K562 (cell line): ENCODE data around the gene MYO9A. TPM values are rescaled to one million over a fixed set of nuclear protein-coding genes. Genes with fewer than 3 reads are reported as not detected.

Experiments
- ATAC-seq: fragments of 200-7000 bp; cut with Tn5 transposase; 3 replicates; pipeline ENCODE4 v1.9.1; 2020; ENCODE audit warnings: moderate library complexity
- BruUV-seq: library from RNA; stranded (reverse); fragments of 400-500 nt; replicated peaks from 2 replicates; lab custom pipeline; 2021; lab: Mats Ljungman, UMichigan
- CTCF ChIA-PET: fragments of 300-600 bp; formaldehyde crosslinking; extraction: SDS; loops from one replicate; lab custom pipeline; 2021; ENCODE audit warnings: low intra/inter-chr PET ratio; lab: Yijun Ruan, JAX
- POLR2A ChIA-PET: fragments of 300-600, 350-650 bp; sonication (Branson Sonifier 250); formaldehyde crosslinking; extraction: SDS; loops from one replicate; lab custom pipeline; 2021; ENCODE audit warnings: antibody characterized with exemption, inconsistent platforms; lab: Yijun Ruan, JAX
- DNase-seq, 4 experiments: peaks; one replicate each; pipeline versions ENCODE4 v3.0.0 to v3.0.0-alpha.2; 2011 to 2018; ENCODE audit warnings: low spot score in 3 of 4, mixed read lengths in 3 of 4; ENCODE audit errors: extremely low read depth in 1 of 4
- FAIRE-seq: peaks from 2 replicates; lab custom pipeline; 2011; peaks lifted over from hg19 to GRCh38; lab: Jason Lieb, UNC
- H2AFZ ChIP-seq: 2 replicates; pipeline ENCODE4 v1.6.0; 2011; ENCODE audit warnings: low read depth, low read length, control low read depth, inconsistent platforms
- H3K27ac ChIP-seq: fragments of 200-600 bp; 3 replicates; pipeline ENCODE4 v1.8.0; 2011; ENCODE audit warnings: low read depth, mild to moderate bottlenecking, control low read depth, inconsistent platforms, low read length, moderate library complexity, mixed read lengths; ENCODE audit errors: extremely low read depth
- H3K27me3 ChIP-seq, 2 experiments: fragments of 300-600 bp in 1 of 2; 2 replicates in 1 of 2; 3 replicates in 1 of 2; pipeline versions ENCODE4 v1.6.0 to v1.8.0; 2011; ENCODE audit warnings: inconsistent platforms in 2 of 2, low read length in 2 of 2, mild to moderate bottlenecking in 1 of 2, mixed read lengths in 1 of 2, moderate library complexity in 1 of 2; ENCODE audit not compliant: control insufficient read depth in 2 of 2, insufficient read depth in 2 of 2
- H3K36me3 ChIP-seq: fragments of 300-600 bp; 3 replicates; pipeline ENCODE4 v1.8.0; 2011; ENCODE audit warnings: mild to moderate bottlenecking, low read length, inconsistent platforms; ENCODE audit not compliant: control insufficient read depth, insufficient read depth
- H3K4me1 ChIP-seq, 2 experiments: fragments of 200-600 bp in 1 of 2; replicated peaks in 1 of 2; 2 replicates in 1 of 2; 3 replicates in 1 of 2; pipeline versions ENCODE4 v1.5.1 to v1.8.0; 2011; ENCODE audit warnings: inconsistent platforms in 2 of 2, low read length in 2 of 2, mild to moderate bottlenecking in 1 of 2, mixed read lengths in 1 of 2, moderate library complexity in 1 of 2; ENCODE audit not compliant: control insufficient read depth in 2 of 2, insufficient read depth in 2 of 2
- H3K4me2 ChIP-seq: 2 replicates; pipeline ENCODE4 v1.6.1; 2011; ENCODE audit warnings: low read length, control low read depth, inconsistent platforms, mixed read lengths; ENCODE audit not compliant: insufficient read depth
- H3K4me3 ChIP-seq: fragments of 200-600 bp; sonication (generic), shearing (Covaris generic); 2 replicates; pipeline ENCODE4 v1.5.1; 2016; ENCODE audit warnings: control low read depth, inconsistent platforms
- H3K79me2 ChIP-seq: fragments of 200-600 bp; 3 replicates; pipeline ENCODE4 v1.8.0; 2011; ENCODE audit warnings: low read length, inconsistent platforms; ENCODE audit not compliant: control insufficient read depth, insufficient read depth
- H3K9ac ChIP-seq, 2 experiments: 2 replicates each; pipeline versions ENCODE4 v1.6.0 to v1.6.1; 2011; ENCODE audit warnings: low read depth in 2 of 2, low read length in 2 of 2, control low read depth in 1 of 2, inconsistent platforms in 1 of 2, mild to moderate bottlenecking in 1 of 2, mixed read lengths in 1 of 2; ENCODE audit not compliant: insufficient read depth in 1 of 2
- H3K9me1 ChIP-seq: one replicate; pipeline ENCODE4 v1.6.0; 2011; ENCODE audit warnings: inconsistent platforms, mild to moderate bottlenecking, low read length, moderate library complexity; ENCODE audit not compliant: control insufficient read depth, insufficient read depth
- H3K9me3 ChIP-seq: replicated peaks from 2 replicates; pipeline ENCODE4 v1.5.1; 2011; ENCODE audit warnings: low read depth, low read length, inconsistent platforms; ENCODE audit not compliant: control insufficient read depth, insufficient read depth
- H4K20me1 ChIP-seq: replicated peaks from 2 replicates; pipeline ENCODE4 v1.6.1; 2011; ENCODE audit warnings: low read length, inconsistent platforms, mixed read lengths; ENCODE audit not compliant: control insufficient read depth, insufficient read depth
- HDGF ChIP-seq: fragments of 450-650 bp; IDR thresholded peaks from 2 replicates; pipeline ENCODE4 v1.6.1; 2016
- PRMT5 ChIP-seq: sonication (generic); formaldehyde crosslinking; IDR thresholded peaks from 2 replicates; pipeline ENCODE4 v1.5.0; 2020; ENCODE audit warnings: missing genetic modification reagents
- SNRNP70 ChIP-seq: fragments of 200-400 bp; formaldehyde crosslinking; optimal IDR thresholded peaks from 2 replicates; pipeline ENCODE3; 2017; ENCODE audit warnings: low read depth, low read length
- ZNF75A ChIP-seq: fragments of 450-650 bp; formaldehyde crosslinking; IDR thresholded peaks from 2 replicates; pipeline ENCODE4 v1.4.0; 2020; ENCODE audit warnings: mild to moderate bottlenecking
- WGBS: fragments of 100-300 bp; shearing (Covaris generic); methylation state at CpG from one replicate; pipeline ENCODE4 v1.1.6; 2016; ENCODE audit warnings: low coverage, mixed read lengths; ENCODE audit not compliant: insufficient coverage; ENCODE audit errors: missing lambda C conversion rate; 5-methylcytosine and 5-hydroxymethylcytosine counted together
- in situ Hi-C: fragments of 300-500 bp; cut with MboI; formaldehyde crosslinking; loops from 4 replicates; pipeline ENCODE4 v1.15.0; 2018; ENCODE audit warnings: inconsistent platforms, mixed read lengths
- intact Hi-C: fragments of 100-400 bp; cut with micrococcal nuclease; formaldehyde crosslinking; loops from 2 replicates; pipeline ENCODE4 v1.14.2; 2022
- polyA plus RNA-seq, 8 experiments: library from polyadenylated mRNA; depleted of rRNA in 4 of 8; stranded (reverse) in 5 of 8; unstranded in 3 of 8; fragments of >200 nt; fragmentation: Nextera tagmentation in 2 of 8; fragmentation: Illumina TruSeq in 1 of 8; extraction: Ambion mirVana in 2 of 8; extraction: Trizol in 1 of 8; gene quantifications; 2 replicates each; pipeline versions ENCODE4 v1.2.1 to v1.2.3, GENCODE V29; 2011 to 2014; ENCODE audit warnings: inconsistent platforms in 1 of 8, missing spikeins in 1 of 8
- total RNA-seq, 7 experiments: library from RNA; depleted of rRNA in 6 of 7; stranded (reverse); fragments of >200 nt in 6 of 7; fragmentation: Illumina TruSeq in 2 of 7; extraction: Trizol in 2 of 7; gene quantifications; 2 replicates each; pipeline versions ENCODE4 v1.2.1 to v1.2.3, GENCODE V29; 2011 to 2021; ENCODE audit warnings: low replicate concordance in 1 of 7
- TF ChIP-seq, protein P1 (sequence below): sonication (generic); formaldehyde crosslinking; IDR thresholded peaks from 2 replicates; pipeline ENCODE4 v1.8.1; 2023; ENCODE audit warnings: missing genetic modification reagents, mild to moderate bottlenecking, borderline replicate concordance
- TF ChIP-seq, protein P2 (sequence below): fragments of 200-800 bp; sonication (Bioruptor generic); IDR thresholded peaks from 2 replicates; pipeline ENCODE4 v1.6.1; 2017; ENCODE audit warnings: missing genetic modification characterization, missing compliant biosample characterization
- TF ChIP-seq, protein P3 (sequence below): fragments of 450-650 bp; IDR thresholded peaks from 2 replicates; pipeline ENCODE4 v1.6.1; 2017; ENCODE audit warnings: antibody characterized with exemption, mild to moderate bottlenecking

Gene MYO9A
- total and polyA plus RNA-seq, 9 of the 15 experiments (the other 6 are each of a cell fraction or from before 2014, with no cell fraction given), result 1.9 to 15.4 (median 5.8) TPM

DNA sequence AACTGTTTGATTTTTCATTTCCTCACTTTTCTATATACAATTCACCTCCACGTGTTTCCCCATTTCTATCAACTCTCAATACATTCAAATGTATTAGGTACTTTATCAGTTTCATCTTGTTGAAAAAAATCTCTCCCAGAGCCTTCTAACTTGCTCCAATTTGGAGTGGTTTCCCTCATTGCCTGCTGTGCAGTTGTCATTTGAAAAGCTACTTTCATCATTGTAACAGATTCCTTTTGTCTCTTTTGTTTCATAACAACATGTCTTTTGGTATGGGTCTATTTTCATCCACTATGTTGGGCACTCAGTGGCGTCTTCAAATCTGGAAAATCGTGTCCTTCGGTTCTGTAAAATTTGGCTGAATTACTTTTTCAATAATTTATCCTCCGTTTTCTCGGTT, 232.6 kb downstream of the MYO9A start:
- no peak overlapping the region for H3K9ac ChIP-seq
- TF ChIP-seq PRMT5 (CRISPR knock-in tag) (no peak), SNRNP70 (no peak), ZNF75A (CRISPR knock-in tag) (no peak), HDGF (no peak)
- TF ChIP-seq, protein P1, sequence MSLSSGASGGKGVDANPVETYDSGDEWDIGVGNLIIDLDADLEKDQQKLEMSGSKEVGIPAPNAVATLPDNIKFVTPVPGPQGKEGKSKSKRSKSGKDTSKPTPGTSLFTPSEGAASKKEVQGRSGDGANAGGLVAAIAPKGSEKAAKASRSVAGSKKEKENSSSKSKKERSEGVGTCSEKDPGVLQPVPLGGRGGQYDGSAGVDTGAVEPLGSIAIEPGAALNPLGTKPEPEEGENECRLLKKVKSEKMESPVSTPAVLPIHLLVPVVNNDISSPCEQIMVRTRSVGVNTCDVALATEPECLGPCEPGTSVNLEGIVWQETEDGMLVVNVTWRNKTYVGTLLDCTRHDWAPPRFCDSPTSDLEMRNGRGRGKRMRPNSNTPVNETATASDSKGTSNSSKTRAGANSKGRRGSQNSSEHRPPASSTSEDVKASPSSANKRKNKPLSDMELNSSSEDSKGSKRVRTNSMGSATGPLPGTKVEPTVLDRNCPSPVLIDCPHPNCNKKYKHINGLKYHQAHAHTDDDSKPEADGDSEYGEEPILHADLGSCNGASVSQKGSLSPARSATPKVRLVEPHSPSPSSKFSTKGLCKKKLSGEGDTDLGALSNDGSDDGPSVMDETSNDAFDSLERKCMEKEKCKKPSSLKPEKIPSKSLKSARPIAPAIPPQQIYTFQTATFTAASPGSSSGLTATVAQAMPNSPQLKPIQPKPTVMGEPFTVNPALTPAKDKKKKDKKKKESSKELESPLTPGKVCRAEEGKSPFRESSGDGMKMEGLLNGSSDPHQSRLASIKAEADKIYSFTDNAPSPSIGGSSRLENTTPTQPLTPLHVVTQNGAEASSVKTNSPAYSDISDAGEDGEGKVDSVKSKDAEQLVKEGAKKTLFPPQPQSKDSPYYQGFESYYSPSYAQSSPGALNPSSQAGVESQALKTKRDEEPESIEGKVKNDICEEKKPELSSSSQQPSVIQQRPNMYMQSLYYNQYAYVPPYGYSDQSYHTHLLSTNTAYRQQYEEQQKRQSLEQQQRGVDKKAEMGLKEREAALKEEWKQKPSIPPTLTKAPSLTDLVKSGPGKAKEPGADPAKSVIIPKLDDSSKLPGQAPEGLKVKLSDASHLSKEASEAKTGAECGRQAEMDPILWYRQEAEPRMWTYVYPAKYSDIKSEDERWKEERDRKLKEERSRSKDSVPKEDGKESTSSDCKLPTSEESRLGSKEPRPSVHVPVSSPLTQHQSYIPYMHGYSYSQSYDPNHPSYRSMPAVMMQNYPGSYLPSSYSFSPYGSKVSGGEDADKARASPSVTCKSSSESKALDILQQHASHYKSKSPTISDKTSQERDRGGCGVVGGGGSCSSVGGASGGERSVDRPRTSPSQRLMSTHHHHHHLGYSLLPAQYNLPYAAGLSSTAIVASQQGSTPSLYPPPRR (CRISPR knock-in tag), result no peak
- TF ChIP-seq, protein P2, sequence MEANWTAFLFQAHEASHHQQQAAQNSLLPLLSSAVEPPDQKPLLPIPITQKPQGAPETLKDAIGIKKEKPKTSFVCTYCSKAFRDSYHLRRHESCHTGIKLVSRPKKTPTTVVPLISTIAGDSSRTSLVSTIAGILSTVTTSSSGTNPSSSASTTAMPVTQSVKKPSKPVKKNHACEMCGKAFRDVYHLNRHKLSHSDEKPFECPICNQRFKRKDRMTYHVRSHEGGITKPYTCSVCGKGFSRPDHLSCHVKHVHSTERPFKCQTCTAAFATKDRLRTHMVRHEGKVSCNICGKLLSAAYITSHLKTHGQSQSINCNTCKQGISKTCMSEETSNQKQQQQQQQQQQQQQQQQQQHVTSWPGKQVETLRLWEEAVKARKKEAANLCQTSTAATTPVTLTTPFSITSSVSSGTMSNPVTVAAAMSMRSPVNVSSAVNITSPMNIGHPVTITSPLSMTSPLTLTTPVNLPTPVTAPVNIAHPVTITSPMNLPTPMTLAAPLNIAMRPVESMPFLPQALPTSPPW (CRISPR knock-in tag), result no peak
- TF ChIP-seq, protein P3, sequence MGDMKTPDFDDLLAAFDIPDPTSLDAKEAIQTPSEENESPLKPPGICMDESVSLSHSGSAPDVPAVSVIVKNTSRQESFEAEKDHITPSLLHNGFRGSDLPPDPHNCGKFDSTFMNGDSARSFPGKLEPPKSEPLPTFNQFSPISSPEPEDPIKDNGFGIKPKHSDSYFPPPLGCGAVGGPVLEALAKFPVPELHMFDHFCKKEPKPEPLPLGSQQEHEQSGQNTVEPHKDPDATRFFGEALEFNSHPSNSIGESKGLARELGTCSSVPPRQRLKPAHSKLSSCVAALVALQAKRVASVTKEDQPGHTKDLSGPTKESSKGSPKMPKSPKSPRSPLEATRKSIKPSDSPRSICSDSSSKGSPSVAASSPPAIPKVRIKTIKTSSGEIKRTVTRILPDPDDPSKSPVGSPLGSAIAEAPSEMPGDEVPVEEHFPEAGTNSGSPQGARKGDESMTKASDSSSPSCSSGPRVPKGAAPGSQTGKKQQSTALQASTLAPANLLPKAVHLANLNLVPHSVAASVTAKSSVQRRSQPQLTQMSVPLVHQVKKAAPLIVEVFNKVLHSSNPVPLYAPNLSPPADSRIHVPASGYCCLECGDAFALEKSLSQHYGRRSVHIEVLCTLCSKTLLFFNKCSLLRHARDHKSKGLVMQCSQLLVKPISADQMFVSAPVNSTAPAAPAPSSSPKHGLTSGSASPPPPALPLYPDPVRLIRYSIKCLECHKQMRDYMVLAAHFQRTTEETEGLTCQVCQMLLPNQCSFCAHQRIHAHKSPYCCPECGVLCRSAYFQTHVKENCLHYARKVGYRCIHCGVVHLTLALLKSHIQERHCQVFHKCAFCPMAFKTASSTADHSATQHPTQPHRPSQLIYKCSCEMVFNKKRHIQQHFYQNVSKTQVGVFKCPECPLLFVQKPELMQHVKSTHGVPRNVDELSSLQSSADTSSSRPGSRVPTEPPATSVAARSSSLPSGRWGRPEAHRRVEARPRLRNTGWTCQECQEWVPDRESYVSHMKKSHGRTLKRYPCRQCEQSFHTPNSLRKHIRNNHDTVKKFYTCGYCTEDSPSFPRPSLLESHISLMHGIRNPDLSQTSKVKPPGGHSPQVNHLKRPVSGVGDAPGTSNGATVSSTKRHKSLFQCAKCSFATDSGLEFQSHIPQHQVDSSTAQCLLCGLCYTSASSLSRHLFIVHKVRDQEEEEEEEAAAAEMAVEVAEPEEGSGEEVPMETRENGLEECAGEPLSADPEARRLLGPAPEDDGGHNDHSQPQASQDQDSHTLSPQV, result no peak

More for the DNA sequence above, 232.6 kb downstream of the MYO9A start:
- no peak overlapping the region for H3K4me3 ChIP-seq
- no peaks in the 10 kb centered on the region for H3K4me1 ChIP-seq
- no peak for ATAC-seq
- H3K27ac ChIP-seq, result no peak overlapping the region
- DNase-seq, result no peak
- no peaks in the 10 kb centered on the region for H4K20me1 ChIP-seq
- H3K9me3 ChIP-seq, result no peaks in the 10 kb centered on the region
- ChIA-PET POLR2A (no interaction called here), CTCF (no interaction called here)
- intact Hi-C loops, result no loop called here
- in situ Hi-C loops, result no loop called here
- peak; percentile 40 for FAIRE-seq
- no peak overlapping the region for H3K4me2 ChIP-seq
- no peaks in the 10 kb centered on the region for H3K27me3 ChIP-seq
- no peaks in the 10 kb centered on the region for H3K79me2 ChIP-seq
- no TSS peak for BruUV-seq
- no peaks in the 10 kb centered on the region for H3K9me1 ChIP-seq
- H2AFZ ChIP-seq, result no peak overlapping the region
- H3K36me3 ChIP-seq, result no peaks in the 10 kb centered on the region
- 53% methylated on average over 6 of the region's 6 CpGs for WGBS
